Activated naive CD4-positive, alpha-beta T cell treated with anti-CD3 and anti-CD28 coated beads, Interleukin-2, amount 50 U/mL, for 72 hours (primary cell): ENCODE measurements around the gene GMPR2. TPM values are rescaled to one million over a fixed set of nuclear protein-coding genes. Genes with fewer than 3 reads are reported as not detected.

Source experiments
- ATAC-seq, 2 donors: fragments of 150-1000 bp; cut with Tn5 transposase; 2 replicates each; pipeline ENCODE4 v1.10.0; 2021; ENCODE audit warnings: mild to moderate bottlenecking in 2 of 2, moderate library complexity in 2 of 2
- DNase-seq, 2 donors: peaks; one replicate each; pipeline ENCODE4 v3.0.0; 2021 to 2022; ENCODE audit warnings: low spot score in 2 of 2
- H3K27ac Mint-ChIP-seq, 2 donors: one replicate each; pipeline ENCODE4 v1.8.0; 2022; ENCODE audit warnings: mild to moderate bottlenecking in 2 of 2, mixed read lengths in 2 of 2
- H3K36me3 Mint-ChIP-seq, 2 donors: one replicate each; pipeline ENCODE4 v1.8.0; 2022; ENCODE audit warnings: mixed read lengths in 2 of 2
- H3K9me3 Mint-ChIP-seq, 2 donors: one replicate each; pipeline ENCODE4 v1.8.0; 2022; ENCODE audit warnings: mixed read lengths in 2 of 2
- total RNA-seq, 2 donors: library from RNA; stranded (reverse); gene quantifications; one replicate each; pipeline ENCODE4 v1.2.3, GENCODE V29; 2022

Gene GMPR2
- total RNA-seq, 2 donors from 2014 or later: 62.6 to 106 TPM

DNA sequence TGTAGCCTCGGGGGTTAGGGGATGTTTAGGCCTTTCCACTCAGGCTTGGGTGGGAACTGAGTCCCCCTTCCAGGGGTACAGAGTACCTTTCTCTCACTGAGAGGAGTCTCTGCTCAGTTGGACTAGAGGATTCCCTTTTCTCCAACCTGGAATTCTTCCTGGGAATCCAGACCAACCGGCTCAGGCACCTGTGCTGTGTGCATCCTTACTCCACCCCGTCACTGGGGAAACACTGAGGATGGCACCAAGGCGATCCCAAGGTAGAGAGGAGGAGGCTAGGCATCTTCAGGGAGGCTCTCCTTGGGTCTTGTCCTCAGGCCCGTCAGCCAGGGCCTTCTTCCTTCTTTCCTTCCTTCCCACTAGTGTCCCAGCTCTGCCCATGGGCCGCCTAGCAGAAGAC lies 31.1 kb downstream of the GMPR2 start:
- ATAC-seq (no peak), DNase-seq (no peak)
- no peaks in the 10 kb centered on the region for H3K9me3 Mint-ChIP-seq

DNA sequence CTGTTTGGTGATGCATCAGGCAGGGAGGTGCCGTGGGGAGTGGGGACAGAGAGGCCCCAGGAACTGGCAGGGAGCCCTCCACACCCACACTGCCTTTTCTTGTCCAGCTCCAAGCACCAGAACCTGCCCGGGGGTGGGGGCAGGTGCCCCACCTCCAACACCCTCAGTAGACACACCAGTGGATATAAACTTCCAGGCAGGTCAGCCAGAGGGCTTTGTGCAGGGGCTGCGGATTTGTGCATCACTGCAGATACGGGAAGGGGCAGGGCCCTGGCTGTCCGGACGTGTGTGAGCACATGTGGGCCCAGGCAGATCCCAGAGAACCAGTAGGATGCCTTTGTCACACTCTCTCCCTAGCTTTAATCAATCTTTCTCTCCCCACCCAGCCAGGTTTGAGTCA lies 31.6 kb downstream of the GMPR2 start:
- ATAC-seq: no peak
- H3K27ac Mint-ChIP-seq: peak overlapping the region in 1 of 2 donors; percentile 55
- DNase-seq: no peak
- H3K36me3 Mint-ChIP-seq: peaks cover 7 to 11% of the 10 kb centered on the region in 2 donors
- H3K9me3 Mint-ChIP-seq: no peaks in the 10 kb centered on the region

More for the DNA sequence above, 31.1 kb downstream of the GMPR2 start:
- H3K27ac Mint-ChIP-seq: peak overlapping the region in 1 of 2 donors; percentile 55
- H3K36me3 Mint-ChIP-seq: peaks cover 7 to 11% of the 10 kb centered on the region in 2 donors

DNA sequence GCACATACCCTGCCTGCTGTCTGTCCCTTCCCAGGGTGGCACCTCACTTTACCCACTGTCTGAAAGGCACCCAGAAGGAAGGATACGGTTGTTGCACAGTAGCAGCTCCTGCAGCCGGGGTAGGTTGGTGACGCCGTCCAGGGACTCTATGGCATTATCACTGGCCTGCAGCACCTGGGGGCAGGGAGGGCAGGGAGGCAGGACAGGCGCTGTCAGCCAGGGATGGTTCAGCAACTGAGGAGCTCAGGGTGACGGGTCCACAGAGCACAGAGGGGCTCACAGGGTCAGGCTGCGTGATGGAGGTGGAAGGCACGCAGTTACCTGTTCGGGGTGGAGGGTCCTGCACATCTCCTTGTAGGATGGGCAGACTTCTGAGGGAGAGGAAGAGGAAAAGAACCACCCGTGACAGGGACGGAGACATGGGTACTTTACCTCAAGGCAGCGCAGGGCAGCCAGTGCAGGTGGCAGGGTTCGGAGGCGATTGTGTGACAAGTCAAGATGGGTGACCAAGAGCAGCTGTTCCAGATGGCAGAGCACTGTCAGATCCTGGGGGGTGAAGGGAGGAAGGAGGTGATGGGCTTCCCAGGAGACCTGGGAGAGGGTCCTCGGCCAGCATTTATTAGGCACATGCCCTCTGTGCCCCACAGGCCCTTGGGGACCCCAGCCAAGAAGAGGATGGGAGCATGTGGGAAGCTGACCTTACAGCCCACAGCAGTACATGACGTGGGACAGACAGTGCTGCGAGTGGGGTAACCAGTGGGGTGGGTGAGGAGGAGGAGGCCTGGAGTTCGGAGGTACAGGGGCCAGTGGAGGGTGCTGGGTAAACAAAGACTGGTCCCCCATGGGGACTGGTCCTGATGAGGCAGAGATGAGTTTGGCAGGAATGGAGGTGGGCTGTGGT lies 33.9 kb downstream of the GMPR2 start:
- DNase-seq: no peak
- no peak for ATAC-seq
- no peaks in the 10 kb centered on the region for H3K9me3 Mint-ChIP-seq
- H3K36me3 Mint-ChIP-seq: peaks cover 5 to 7% of the 10 kb centered on the region in 2 donors
- H3K27ac Mint-ChIP-seq: peak overlapping the region; percentile 37 to 55

DNA sequence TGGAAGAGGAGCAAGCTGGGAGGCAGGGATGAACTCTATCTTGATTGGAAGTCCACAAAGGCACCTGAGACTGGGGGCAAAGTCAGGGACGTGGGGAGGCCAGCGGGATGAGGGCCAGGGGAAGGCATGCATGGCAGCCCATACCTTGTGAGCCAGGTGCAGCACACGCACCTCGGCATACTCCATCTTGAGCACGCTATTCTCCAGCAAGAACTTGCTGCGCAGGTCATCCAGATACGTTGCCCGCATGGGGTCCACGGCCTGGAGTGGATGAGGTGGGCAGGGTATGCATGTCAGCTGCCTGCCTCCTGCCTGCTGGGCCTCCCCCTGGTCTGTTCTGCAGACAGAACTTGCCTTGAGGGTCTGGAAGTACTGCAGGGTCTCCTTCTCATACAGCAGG lies 34.8 kb downstream of the GMPR2 start:
- H3K9me3 Mint-ChIP-seq: no peaks in the 10 kb centered on the region
- H3K27ac Mint-ChIP-seq: peak overlapping the region in 1 of 2 donors; percentile 55
- ATAC-seq: no peak
- peaks cover 5 to 7% of the 10 kb centered on the region in 2 donors for H3K36me3 Mint-ChIP-seq
- no peak for DNase-seq

DNA sequence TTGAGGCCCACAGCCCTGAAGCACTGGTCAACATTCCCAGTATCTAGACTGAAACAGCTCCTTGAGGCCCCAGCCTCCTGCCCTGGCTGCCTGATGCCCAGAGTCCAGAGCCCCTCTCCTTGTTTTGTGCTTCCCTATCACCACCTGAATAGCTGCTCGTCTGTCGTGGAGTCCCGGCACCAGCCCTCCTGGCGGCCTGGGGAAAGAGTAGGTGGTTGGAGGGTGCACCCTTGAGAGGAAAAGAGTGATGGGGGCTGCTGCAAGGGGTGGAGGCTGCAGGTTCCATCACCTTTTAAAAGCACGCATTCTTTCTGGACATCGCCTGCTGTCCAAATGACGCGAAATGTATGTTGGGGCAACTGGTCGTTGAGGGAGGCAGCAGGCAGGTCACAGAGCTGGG lies 35.5 kb downstream of the GMPR2 start:
- no peaks in the 10 kb centered on the region for H3K9me3 Mint-ChIP-seq
- peaks cover 5 to 7% of the 10 kb centered on the region in 2 donors for H3K36me3 Mint-ChIP-seq
- DNase-seq (no peak), ATAC-seq (no peak)
- H3K27ac Mint-ChIP-seq: no peak overlapping the region

- DNase-seq (no peak), ATAC-seq (no peak)
- Mint-ChIP-seq H3K9me3 (no peaks in the 10 kb centered on the region), H3K36me3 (peaks cover 5 to 7% of the 10 kb centered on the region in 2 donors), H3K27ac (peak overlapping the region in 1 of 2 donors; percentile 63)
Measured at GRCh38 chr14:24269368-24269767, 36.6 kb downstream of the GMPR2 start.

DNA sequence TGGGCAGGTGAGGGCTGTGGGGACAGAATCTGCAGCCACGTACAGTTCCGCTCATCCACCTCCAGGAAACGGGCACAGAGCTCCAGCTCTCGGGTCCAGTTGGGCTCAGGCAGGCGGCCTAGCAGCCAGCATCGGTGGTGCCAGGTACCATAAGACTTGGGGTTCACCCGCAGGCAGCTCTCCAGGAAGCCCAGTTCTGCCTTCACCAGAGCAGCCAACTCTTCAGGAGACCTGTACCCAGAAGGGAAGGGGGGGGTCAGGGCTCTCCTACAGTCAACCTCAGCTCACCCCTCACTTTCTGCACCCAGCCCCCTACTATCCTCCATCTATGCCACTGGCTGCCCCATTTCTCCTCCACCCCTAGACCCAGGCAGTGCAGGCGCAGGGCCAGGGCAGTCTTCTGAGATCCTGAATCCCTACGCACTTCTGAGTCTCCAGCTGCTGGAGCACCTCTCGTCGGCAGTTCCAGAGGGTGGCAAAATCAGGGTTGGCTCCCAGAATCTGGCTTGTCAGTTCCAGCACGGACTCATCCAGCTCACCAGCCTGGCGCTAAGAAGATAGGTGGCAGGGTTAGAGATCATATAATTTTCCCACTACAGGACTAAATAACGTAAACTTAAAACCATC lies 37.3 kb downstream of the GMPR2 start:
- no peak for ATAC-seq

GRCh38 chr14:24270537-24271133 lies 37.9 kb downstream of the GMPR2 start:
- peaks cover 5 to 7% of the 10 kb centered on the region in 2 donors for H3K36me3 Mint-ChIP-seq
- DNase-seq: no peak
- peak overlapping the region; percentile 90 to 95 for H3K27ac Mint-ChIP-seq
- no peaks in the 10 kb centered on the region for H3K9me3 Mint-ChIP-seq
- ATAC-seq: no peak

More for the DNA sequence above, 37.3 kb downstream of the GMPR2 start:
- H3K27ac Mint-ChIP-seq: no peak overlapping the region
- DNase-seq: no peak
- peaks cover 5 to 7% of the 10 kb centered on the region in 2 donors for H3K36me3 Mint-ChIP-seq
- H3K9me3 Mint-ChIP-seq: no peaks in the 10 kb centered on the region

- ATAC-seq: peak; percentile 81 to 87
- Mint-ChIP-seq H3K36me3 (peaks cover 5 to 7% of the 10 kb centered on the region in 2 donors), H3K27ac (peak within 1 kb of the TSS; percentile 90 to 95), H3K9me3 (no peaks in the 10 kb centered on the region)
- peak; percentile 90 to 91 for DNase-seq
Measured at GRCh38 chr14:24271134-24271833, 38.6 kb downstream of the GMPR2 start, which contains the start of gene RABGGTA. TSS of gene RABGGTA (minus strand) at chr14:24271597. CDS start at chr14:24271115, 482 bp downstream.

DNA sequence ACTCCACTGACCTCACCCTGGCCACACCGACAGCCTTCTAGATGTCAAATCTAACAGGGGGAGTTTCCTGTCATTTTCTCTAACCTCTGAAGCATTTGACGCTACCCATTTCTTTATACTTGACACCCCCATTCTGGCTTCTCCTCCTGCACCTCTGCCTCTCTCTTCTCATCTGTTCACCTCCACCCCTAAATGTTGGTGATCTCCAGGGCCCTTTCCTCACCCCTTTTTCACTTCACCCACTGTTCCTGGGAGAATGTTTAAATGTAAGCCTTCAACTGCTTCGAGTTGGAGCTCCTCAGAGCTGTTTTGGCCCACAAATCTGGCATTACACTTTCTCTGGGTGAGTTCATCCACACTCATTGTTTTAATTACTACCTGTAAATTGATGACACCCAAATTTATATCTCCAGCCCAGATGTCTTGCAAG lies 39.1 kb downstream of the GMPR2 start:
- DNase-seq: no peak
- ATAC-seq: no peak
- Mint-ChIP-seq H3K27ac (peak overlapping the region; percentile 90 to 92), H3K9me3 (no peaks in the 10 kb centered on the region), H3K36me3 (peaks cover 5 to 6% of the 10 kb centered on the region in 2 donors)

DNA sequence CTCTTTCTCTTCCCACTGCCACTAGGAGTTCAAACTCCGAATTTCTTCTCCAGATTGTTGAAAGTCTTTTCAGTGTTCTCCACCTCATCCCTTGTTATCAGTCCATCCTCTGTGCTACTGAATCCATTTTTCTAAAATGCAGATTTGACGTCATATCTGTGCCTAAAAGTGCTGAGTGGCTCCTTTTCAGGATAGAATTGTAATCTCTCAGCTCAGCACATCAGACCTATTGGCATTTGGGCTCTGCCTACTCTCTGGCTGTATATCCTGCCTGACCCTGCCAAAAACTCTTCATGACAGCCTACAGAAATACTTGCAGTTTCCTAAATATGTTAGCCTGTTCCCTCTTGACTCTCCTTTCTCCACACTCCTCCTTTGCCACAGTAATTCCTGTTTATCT lies 39.7 kb downstream of the GMPR2 start:
- peak overlapping the region; percentile 11 to 90 for H3K27ac Mint-ChIP-seq
- ATAC-seq (no peak), DNase-seq (no peak)
- H3K9me3 Mint-ChIP-seq: no peaks in the 10 kb centered on the region
- no peaks in the 10 kb centered on the region for H3K36me3 Mint-ChIP-seq

- DNase-seq (no peak), ATAC-seq (no peak)
- H3K27ac Mint-ChIP-seq: peak overlapping the region; percentile 68 to 73
- peaks cover 4 to 5% of the 10 kb centered on the region in 2 donors for H3K36me3 Mint-ChIP-seq
- H3K9me3 Mint-ChIP-seq: peaks cover 0 to 4% of the 10 kb centered on the region in 2 donors
Measured at GRCh38 chr14:24273422-24273998, 40.8 kb downstream of the GMPR2 start.

GRCh38 chr14:24274101-24274543 lies 41.4 kb downstream of the GMPR2 start:
- H3K27ac Mint-ChIP-seq: peak overlapping the region; percentile 45 to 73
- peak; percentile 54 to 70 for DNase-seq
- peaks cover 0 to 8% of the 10 kb centered on the region in 2 donors for H3K9me3 Mint-ChIP-seq
- peaks cover 4 to 8% of the 10 kb centered on the region in 2 donors for H3K36me3 Mint-ChIP-seq
- peak; percentile 71 to 77 for ATAC-seq

DNA sequence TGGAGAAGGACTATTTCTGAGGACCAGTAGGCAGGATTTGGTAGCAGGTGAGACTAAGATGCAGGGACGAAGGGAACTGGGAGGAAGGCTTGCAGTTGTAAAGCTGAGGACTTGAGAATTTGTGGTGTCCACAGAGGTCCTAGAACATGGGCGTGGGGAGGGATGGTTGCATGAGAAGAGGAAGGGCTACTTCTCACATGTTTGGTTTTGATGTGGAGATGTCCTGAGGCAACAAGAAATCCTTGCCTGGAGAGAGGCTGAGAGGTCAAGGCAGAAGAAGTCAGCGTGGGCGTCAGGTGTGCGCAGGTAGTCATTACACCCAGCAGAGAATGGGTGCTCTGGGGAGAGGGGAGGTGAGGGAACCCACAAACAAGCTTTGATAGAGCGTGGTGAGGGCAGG lies 44.3 kb downstream of the GMPR2 start:
- Mint-ChIP-seq H3K9me3 (peaks cover 0 to 8% of the 10 kb centered on the region in 2 donors), H3K36me3 (peaks cover 4 to 8% of the 10 kb centered on the region in 2 donors), H3K27ac (no peak overlapping the region)
- no peak for DNase-seq
- no peak for ATAC-seq

- peaks cover 0 to 8% of the 10 kb centered on the region in 2 donors for H3K9me3 Mint-ChIP-seq
- DNase-seq: no peak
- peak overlapping the region; percentile 23 to 45 for H3K27ac Mint-ChIP-seq
- ATAC-seq: no peak
- peaks cover 4 to 8% of the 10 kb centered on the region in 2 donors for H3K36me3 Mint-ChIP-seq
Measured at GRCh38 chr14:24277606-24278321, 45.0 kb downstream of the GMPR2 start.
